DMS 273 treated with DMSO at 0.1 percent for 48 hours (cell line): ENCODE data around the gene RAB5IF.
"Not testable (repeated sequence)": the region's sequence is repeated elsewhere in the genome, so short reads cannot be mapped to it uniquely, and the experiment has no call there.

Experiments used
- DNase-seq: peaks from one replicate; lab custom pipeline; 2025; lab: John Stamatoyannopoulos, UW

RAB5IF gene

DNA sequence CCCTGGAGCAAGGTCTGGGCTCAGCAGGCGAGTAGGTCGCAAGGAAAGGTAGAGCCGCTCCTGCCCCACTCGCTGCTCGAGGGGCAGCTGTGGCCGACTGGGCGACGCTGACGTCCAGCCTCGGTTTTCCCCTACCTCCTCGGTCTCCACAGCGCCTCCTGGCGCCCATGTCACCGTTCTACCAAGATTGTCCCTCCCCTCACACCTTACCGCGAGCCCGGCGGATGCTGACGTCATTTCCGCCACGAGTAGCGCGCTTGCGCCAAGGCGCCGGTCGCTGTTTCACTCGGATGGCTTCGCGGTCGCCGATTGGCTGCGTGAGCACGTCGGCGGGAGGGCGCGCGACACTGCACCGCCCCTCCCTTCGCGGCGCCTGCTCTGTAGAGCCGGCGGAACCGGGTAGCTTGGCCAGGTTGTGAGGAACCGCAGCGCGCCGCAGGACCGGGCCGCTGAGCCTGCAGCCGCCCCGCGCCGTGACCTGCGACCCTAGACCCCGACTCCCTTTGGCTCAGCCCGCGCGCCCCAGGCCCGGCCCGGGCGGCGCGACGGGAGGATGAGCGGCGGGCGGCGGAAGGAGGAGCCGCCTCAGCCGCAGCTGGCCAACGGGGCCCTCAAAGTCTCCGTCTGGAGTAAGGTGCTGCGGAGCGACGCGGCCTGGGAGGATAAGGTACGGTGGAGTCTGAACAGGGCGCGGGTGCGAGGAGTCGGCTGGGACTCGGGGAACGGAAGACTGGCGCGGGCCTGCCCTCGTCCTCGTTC lies at the start of gene RAB5IF:
Gene RAB5IF, plus strand, starts transcription at position 381 of the 759 bp plus-strand sequence. Its CDS starts 173 bp downstream, at position 554.
- DNase-seq = peak; percentile 95

- no peak for DNase-seq
These were observed 42.9 kb upstream of the RAB5IF start for GRCh38 chr20:36562724-36563123.

DNA sequence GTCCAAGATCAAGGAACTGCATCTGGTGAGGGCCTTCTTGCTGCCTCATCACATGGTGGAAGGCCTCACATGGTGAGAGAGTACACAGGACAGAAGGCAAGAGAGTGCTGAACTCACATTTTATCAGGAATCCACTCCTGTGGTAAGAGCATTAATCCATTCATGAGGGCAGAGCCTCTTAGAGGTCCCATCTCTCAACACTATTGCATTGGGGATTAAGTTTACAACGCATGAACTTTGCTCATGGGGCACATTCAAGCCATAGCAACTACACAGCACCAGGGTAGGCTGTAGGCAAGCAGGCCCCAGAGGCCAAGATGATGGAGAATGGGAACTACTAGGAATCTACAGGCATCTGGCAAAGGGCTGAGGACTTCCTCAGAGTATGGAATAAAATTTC lies 42.2 kb upstream of the RAB5IF start:
- DNase-seq = no peak

DNA sequence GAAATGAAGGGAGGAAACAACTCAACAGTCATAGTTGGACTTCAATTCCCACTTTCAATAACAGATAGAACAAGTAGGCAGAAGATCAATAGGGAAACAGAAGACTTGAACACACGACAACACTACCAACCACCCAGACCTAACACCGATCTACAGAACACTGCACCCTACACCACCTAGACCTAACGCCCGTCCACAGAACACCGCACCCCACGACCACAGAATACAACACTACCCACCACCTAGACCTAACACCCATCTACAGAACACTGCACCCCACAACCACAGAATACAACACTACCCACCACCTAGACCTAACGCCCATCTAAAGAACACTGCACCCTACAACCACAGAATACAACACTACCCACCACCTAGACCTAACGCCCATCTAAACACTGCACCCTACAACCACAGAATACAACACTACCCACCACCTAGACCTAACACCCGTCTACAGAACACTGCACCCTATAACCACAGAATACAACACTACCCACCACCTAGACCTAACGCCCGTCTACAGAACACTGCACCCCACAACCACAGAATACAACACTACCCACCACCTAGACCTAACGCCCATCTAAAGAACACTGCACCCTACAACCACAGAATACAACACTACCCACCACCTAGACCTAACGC lies 41.4 kb upstream of the RAB5IF start:
- DNase-seq = not testable (repeated sequence)

GRCh38 chr20:36564726-36565121 lies 40.9 kb upstream of the RAB5IF start:
- DNase-seq = not testable (repeated sequence)

- DNase-seq = no peak
These were observed 40.1 kb upstream of the RAB5IF start for GRCh38 chr20:36565520-36565919.

- no peak for DNase-seq
These were observed 35.6 kb upstream of the RAB5IF start for GRCh38 chr20:36569847-36570429.

DNA sequence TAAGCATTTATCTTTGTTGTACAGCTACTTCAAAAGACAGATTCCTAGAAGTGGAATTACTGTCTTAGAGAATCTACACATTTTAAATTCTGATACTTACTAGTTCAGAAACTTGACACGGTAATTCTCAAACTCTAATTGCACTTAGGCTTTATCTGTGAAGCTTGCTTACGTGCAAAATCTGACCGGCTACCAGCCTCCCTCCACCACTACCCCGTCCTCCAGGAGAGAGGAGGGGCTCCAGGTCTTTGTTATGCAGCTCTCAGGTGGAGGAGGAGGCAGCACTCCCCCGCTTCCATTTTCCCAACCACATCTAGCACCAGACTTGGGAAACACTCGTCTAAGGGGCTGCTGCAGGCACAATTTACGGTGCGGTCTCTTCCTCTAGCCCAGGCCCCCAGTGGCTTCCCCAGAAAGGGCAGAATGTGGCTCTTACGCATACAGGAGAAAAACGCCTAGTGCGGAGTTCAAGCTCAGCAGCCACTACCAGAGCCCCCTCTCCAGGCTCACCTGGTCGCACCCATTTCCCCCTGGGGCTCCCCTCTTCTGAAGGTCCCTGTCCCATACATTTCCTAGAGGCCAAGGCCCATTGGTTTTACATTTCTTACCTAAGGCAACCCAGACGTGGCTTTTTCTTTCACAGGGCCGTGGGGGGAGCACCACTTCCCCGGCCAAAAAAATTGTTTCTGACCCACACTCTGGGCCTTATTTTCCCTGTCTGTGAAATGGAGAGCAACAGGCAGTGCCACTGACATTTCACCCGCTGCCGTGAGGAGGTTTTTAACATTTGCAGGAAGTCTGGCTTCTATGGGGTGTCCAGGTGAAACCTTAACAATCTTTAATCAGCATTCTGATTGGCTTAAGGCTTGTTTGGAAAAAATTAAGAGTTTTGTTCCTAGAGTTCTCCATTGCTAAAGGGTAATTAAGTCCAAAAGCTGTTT lies 33.7 kb upstream of the RAB5IF start:
- no peak for DNase-seq

- no peak for DNase-seq
These were observed 32.9 kb upstream of the RAB5IF start for GRCh38 chr20:36572701-36573102.

DNA sequence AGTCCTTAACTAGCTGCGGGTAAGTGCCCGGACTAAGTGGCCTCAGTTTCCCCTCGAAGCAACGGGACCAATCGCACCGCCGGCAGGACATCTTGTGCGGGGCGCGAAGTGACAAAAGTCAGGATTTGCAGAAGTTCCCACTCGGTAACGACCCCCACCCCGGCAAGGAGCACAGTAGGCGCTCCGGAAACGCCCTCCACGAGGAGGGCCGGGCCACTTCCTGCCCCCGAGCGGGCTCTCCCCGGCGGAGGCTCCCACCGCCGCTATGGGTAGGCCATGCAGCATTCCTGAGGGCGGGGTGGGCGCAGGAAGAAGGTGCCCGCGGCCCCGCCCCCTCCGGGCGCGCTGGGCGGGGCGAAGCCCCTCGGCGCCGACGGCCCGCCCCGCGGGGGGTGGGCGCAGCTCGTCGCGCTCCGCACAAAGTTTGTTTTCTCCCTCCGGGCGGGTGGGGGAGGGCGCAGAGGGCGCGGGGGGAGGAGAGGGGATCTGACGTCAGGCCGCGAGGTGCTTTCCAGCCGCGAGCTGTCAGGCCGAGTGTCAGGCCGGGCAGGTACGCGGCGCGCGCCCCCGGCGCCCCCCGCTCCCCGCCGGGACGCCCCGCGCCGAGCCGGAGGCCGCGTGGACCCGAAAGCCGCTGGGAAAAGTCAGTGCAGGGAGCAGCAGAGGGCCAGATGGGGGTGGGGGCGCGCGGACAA lies 32.3 kb upstream of the RAB5IF start, which contains the start of gene TGIF2:
Gene TGIF2, plus strand, starts transcription at position 495 of the 695 bp plus-strand sequence. CDS start 5,178 bp downstream, outside the sequence.
- DNase-seq = peak; percentile 42

GRCh38 chr20:36573798-36574365 lies 31.7 kb upstream of the RAB5IF start:
- no peak for DNase-seq

- peak; percentile 45 for DNase-seq
These were observed 31.0 kb upstream of the RAB5IF start for GRCh38 chr20:36574366-36575135.

- no peak for DNase-seq
These were observed 29.5 kb upstream of the RAB5IF start for GRCh38 chr20:36576081-36576445.

DNA sequence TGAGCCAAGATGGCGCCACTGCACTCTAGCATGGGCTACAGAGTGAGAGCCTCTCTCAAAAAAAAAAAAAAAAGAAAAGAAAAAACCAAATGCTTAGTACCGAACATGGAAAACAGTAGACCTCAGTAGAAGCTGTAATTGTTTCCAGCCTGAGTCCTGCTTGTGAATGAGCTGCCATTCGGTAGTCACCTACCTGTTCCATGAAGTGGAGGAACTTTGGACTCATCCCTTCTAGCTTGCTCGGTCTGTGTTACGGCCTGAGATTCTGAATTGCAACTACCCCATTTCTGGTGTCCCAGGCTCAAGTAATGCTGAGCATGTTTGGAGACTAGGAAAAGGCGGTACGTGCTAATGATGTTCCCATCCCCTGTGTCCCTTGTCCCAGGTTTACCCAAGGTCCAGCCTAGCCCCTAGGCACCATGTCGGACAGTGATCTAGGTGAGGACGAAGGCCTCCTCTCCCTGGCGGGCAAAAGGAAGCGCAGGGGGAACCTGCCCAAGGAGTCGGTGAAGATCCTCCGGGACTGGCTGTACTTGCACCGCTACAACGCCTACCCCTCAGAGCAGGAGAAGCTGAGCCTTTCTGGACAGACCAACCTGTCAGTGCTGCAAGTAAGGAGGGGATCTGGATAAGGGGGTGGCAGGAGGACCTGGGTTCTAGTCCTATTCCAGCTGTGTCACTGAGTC lies 27.1 kb upstream of the RAB5IF start:
- no peak for DNase-seq

- DNase-seq = no peak
These were observed 25.5 kb upstream of the RAB5IF start for GRCh38 chr20:36579996-36580545.

DNA sequence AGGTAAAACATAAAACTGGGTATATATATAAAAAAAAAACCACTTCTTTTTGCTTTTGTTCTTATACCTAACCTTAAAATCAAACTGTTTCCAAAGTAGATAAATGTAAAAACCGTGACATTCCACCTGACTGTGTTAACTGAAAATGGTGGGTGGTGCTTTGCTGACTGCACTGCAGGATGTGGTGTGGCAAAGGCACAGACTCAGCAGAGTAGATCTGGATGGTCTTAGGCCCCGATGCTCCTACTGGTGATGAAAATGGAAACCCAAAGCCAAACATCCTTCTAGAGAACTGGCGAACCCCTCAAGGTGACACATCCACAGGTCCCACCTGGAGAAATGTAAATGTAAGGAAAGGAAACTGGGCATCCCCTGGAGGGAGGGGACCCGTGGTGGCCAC lies 23.3 kb upstream of the RAB5IF start:
- DNase-seq = no peak

GRCh38 chr20:36582821-36583220 lies 22.8 kb upstream of the RAB5IF start:
- no peak for DNase-seq

- DNase-seq = no peak
These were observed 21.5 kb upstream of the RAB5IF start for GRCh38 chr20:36584018-36584481.
